CD8-positive, alpha-beta memory T cell (primary cell): ENCODE measurements around the gene ZNF273. TPM values are rescaled to one million over a fixed set of nuclear protein-coding genes. Genes with fewer than 3 reads are reported as not detected.
"Not testable (repeated sequence)": the region's sequence is repeated elsewhere in the genome, so short reads cannot be mapped to it uniquely, and the experiment has no call there.

Source experiments
- CTCF ChIA-PET: fragments of 350-600 bp; sonication (Branson Sonifier 250); formaldehyde crosslinking; loops from one replicate; lab custom pipeline; 2021; ENCODE audit warnings: antibody characterized with exemption; lab: Charles Lee
- POLR2A ChIA-PET: fragments of 350-600 bp; sonication (Branson Sonifier 250); formaldehyde crosslinking; loops from one replicate; lab custom pipeline; 2021; ENCODE audit warnings: antibody characterized with exemption; lab: Charles Lee
- DNase-seq, 5 donors: peaks; one replicate each; pipeline versions ENCODE4 v3.0.0 to v3.0.0-alpha.2; 2020 to 2022; ENCODE audit warnings: mixed read lengths in 1 of 5
- H3K27ac ChIP-seq: one replicate; pipeline ENCODE4 v1.7.0; 2013; ENCODE audit warnings: low read depth, mild to moderate bottlenecking, low read length, moderate library complexity
- H3K27me3 ChIP-seq: 2 replicates; pipeline ENCODE4 v1.7.0; 2013; ENCODE audit warnings: low read length, mild to moderate bottlenecking; ENCODE audit not compliant: insufficient read depth, poor library complexity, severe bottlenecking
- H3K36me3 ChIP-seq: 2 replicates; pipeline ENCODE4 v1.7.0; 2013; ENCODE audit warnings: mild to moderate bottlenecking, low read length, moderate library complexity; ENCODE audit not compliant: insufficient read depth
- H3K4me1 ChIP-seq: 2 replicates; pipeline ENCODE4 v1.7.0; 2013; ENCODE audit warnings: mild to moderate bottlenecking, low read length, moderate library complexity; ENCODE audit not compliant: insufficient read depth
- H3K4me3 ChIP-seq: 2 replicates; pipeline ENCODE4 v1.7.0; 2013; ENCODE audit warnings: mild to moderate bottlenecking, low read length
- H3K9me3 ChIP-seq: 2 replicates; pipeline ENCODE4 v1.7.0; 2013; ENCODE audit warnings: mild to moderate bottlenecking, low read length
- H3K27ac Mint-ChIP-seq, 8 donors: one replicate each; pipeline ENCODE4 v1.8.0; 2020 to 2021; ENCODE audit warnings: mixed read lengths in 8 of 8, mild to moderate bottlenecking in 6 of 8, inconsistent platforms in 3 of 8, moderate library complexity in 3 of 8
- H3K27me3 Mint-ChIP-seq, 2 donors: one replicate each; pipeline ENCODE4 v1.8.0; 2020 to 2021; ENCODE audit warnings: mixed read lengths in 2 of 2, mild to moderate bottlenecking in 1 of 2, moderate library complexity in 1 of 2
- H3K36me3 Mint-ChIP-seq, 3 donors: one replicate each; pipeline ENCODE4 v1.8.0; 2020 to 2021; ENCODE audit warnings: mixed read lengths in 3 of 3, inconsistent platforms in 1 of 3, mild to moderate bottlenecking in 1 of 3
- H3K4me1 Mint-ChIP-seq, 3 donors: one replicate each; pipeline ENCODE4 v1.8.0; 2020 to 2021; ENCODE audit warnings: mixed read lengths in 3 of 3, inconsistent platforms in 1 of 3, mild to moderate bottlenecking in 1 of 3
- H3K4me3 Mint-ChIP-seq, 7 donors: one replicate each; pipeline ENCODE4 v1.8.0; 2020 to 2021; ENCODE audit warnings: mixed read lengths in 7 of 7, mild to moderate bottlenecking in 6 of 7, moderate library complexity in 4 of 7, inconsistent platforms in 2 of 7
- H3K9me3 Mint-ChIP-seq, 5 donors: one replicate each; pipeline ENCODE4 v1.8.0; 2020 to 2022; ENCODE audit warnings: mixed read lengths in 5 of 5, mild to moderate bottlenecking in 3 of 5, moderate library complexity in 2 of 5, inconsistent platforms in 1 of 5
- polyA plus RNA-seq: library from polyadenylated mRNA; unstranded; fragments of 300-500 nt; fragmentation: Illumina TruSeq; gene quantifications from one replicate; pipeline ENCODE4 v1.2.3, GENCODE V29; 2021
- total RNA-seq, 2 experiments: library from RNA; stranded (reverse); gene quantifications; one replicate each; pipeline ENCODE4 v1.2.3, GENCODE V29; 2021

Gene ZNF273
- total and polyA plus RNA-seq, 3 experiments from 2014 or later: 3.1 to 7.1 (median 6.8) TPM

DNA sequence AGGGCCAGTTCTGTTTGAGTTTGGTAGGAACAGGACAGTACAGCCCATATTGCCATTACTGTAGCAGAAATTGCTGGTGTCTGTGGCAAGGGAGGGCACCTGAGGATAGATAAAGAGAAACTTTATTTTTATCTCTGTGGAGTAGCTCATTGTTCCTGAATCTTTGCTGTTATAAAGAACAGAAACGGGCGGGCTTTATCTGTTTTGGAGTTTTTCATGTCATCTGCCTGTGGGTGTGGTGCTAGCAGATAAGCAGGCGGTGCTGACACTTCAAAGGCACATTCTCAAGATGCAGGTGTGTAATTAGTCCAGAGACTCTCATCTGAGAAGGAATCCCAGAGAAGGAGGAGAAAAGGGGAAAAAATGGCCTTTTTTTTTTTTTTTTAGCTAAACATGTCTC, 11.5 kb downstream of the ZNF273 start:
- POLR2A ChIA-PET: interaction anchor here (0.6 kb wide), 1 partner anchor 12 kb away, joined by 3 read pairs; the partner anchor contains the start of gene ZNF273

DNA sequence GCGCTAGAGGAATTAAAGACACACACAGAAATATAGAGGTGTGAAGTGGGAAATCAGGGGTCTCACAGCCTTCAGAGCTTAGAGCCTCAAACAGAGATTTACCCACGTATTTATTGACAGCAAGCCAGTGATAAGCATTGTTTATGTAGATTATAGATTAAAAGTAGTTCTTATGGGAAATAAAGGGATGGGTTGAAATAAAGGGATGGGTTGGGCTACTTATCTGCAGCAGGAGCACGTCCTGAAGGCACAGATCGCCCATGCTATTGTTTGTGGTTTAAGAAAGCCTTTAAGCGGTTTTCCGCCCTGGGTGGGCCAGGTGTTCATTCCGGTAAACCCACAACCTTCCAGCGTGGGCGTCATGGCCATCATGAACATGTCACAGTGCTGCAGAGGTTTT, 12.2 kb downstream of the ZNF273 start:
- CTCF ChIA-PET, H3K27me3 Mint-ChIP-seq, H3K27ac ChIP-seq, H3K9me3 Mint-ChIP-seq, H3K4me3 Mint-ChIP-seq, H3K27me3 ChIP-seq, H3K9me3 ChIP-seq, H3K4me1 ChIP-seq, H3K4me3 ChIP-seq, DNase-seq: not testable (repeated sequence)
- peaks cover 5 to 32% (median 8%) of the 10 kb centered on the region in 3 donors for H3K4me1 Mint-ChIP-seq
- peaks cover 17 to 43% (median 25%) of the 10 kb centered on the region in 3 donors for H3K36me3 Mint-ChIP-seq
- H3K36me3 ChIP-seq: peaks cover 12% of the 10 kb centered on the region
- POLR2A ChIA-PET: interaction anchor here (0.5 to 0.6 kb wide), 2 partner anchors 12 to 319 kb away, joined by 3 read pairs; partner anchors contain the start of gene ZNF273
- H3K27ac Mint-ChIP-seq: peak overlapping the region in 1 of 8 donors; percentile 60

More for the DNA sequence above, 11.5 kb downstream of the ZNF273 start:
- Mint-ChIP-seq H3K27me3 (no peaks in the 10 kb centered on the region), H3K4me3 (no peak overlapping the region), H3K4me1 (peaks cover 13 to 34% (median 15%) of the 10 kb centered on the region in 3 donors), H3K27ac (peak overlapping the region in 1 of 8 donors; percentile 33), H3K9me3 (peaks cover 0 to 4% (median 0%) of the 10 kb centered on the region in 5 donors), H3K36me3 (peaks cover 11 to 37% (median 17%) of the 10 kb centered on the region in 3 donors)
- peaks cover 5% of the 10 kb centered on the region for H3K36me3 ChIP-seq
- CTCF ChIA-PET: no interaction called here
- H3K4me3 ChIP-seq: no peak overlapping the region
- no peaks in the 10 kb centered on the region for H3K27me3 ChIP-seq
- H3K4me1 ChIP-seq: no peaks in the 10 kb centered on the region
- no peak for DNase-seq
- no peaks in the 10 kb centered on the region for H3K9me3 ChIP-seq
- no peak overlapping the region for H3K27ac ChIP-seq

DNA sequence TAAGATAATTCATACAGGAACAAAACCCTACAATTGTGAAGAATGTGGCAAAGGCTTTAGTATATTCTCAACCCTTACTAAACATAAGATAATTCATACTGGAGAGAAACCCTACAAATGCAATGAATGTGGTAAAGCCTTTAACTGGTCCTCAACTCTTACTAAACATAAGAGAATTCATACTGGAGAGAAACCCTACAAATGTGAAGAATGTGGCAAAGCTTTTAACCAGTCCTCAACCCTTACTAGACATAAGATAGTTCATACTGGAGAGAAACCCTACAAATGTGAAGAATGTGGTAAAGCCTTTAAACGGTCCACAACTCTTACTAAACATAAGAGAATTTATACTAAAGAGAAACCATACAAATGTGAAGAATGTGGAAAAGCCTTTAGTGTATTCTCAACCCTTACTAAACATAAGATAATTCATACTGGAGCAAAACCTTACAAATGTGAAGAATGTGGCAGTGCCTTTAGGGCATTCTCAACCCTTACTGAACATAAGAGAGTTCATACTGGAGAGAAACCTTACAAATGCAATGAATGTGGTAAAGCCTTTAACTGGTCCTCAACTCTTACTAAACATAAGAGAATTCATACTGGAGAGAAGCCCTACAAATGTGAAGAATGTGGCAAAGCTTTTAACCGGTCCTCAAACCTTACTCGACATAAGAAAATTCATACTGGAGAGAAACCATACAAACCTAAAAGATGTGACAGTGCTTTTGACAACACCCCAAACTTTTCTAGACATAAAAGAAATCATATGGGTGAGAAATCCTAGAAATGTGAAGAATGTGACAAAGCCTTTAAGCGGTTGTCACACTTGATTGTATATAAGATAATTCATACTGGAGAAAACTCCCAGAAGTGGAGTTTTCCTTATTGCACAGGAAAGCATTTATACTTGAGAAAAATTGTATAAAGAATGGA, 25.4 kb downstream of the ZNF273 start:
- H3K4me3 Mint-ChIP-seq, CTCF ChIA-PET: not testable (repeated sequence)
- peaks cover 19% of the 10 kb centered on the region for H3K9me3 ChIP-seq

DNA sequence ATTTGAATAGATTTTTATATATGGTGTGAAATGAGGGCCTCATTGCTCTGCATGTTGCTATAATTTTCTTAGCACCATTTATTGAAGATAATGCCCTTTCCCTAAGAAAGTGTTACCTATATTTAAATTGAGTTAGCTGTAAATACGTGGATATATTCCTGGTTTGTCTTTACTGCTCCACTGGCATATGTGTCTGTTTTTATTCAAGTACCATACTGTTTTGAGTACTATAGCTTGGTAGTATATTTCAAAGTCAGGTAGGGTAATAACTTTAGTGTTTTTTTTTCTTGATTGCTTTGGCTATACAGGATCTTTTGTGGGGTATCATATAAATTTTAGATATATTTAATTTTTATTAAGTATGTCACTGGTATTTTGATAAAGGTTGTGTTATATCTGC, 31.4 kb downstream of the ZNF273 start:
- Mint-ChIP-seq H3K27ac (no peak overlapping the region), H3K4me1 (no peaks in the 10 kb centered on the region), H3K9me3 (peaks cover 10 to 56% (median 24%) of the 10 kb centered on the region in 5 donors), H3K4me3 (no peak overlapping the region), H3K27me3 (no peaks in the 10 kb centered on the region), H3K36me3 (peaks cover 4 to 26% (median 7%) of the 10 kb centered on the region in 3 donors)
- Histone ChIP-seq H3K27ac (no peak overlapping the region), H3K36me3 (no peaks in the 10 kb centered on the region), H3K27me3 (no peaks in the 10 kb centered on the region), H3K4me1 (no peaks in the 10 kb centered on the region), H3K4me3 (no peak overlapping the region), H3K9me3 (peaks cover 4% of the 10 kb centered on the region)
- POLR2A ChIA-PET: no interaction called here
- DNase-seq: no peak
- CTCF ChIA-PET: no interaction called here

More for the DNA sequence above, 25.4 kb downstream of the ZNF273 start:
- Mint-ChIP-seq H3K9me3 (peaks cover 48 to 73% (median 56%) of the 10 kb centered on the region in 5 donors), H3K36me3 (peaks cover 38 to 65% (median 59%) of the 10 kb centered on the region in 3 donors)
- H3K27ac ChIP-seq, H3K4me1 ChIP-seq, POLR2A ChIA-PET, H3K27ac Mint-ChIP-seq, H3K27me3 Mint-ChIP-seq, H3K27me3 ChIP-seq, DNase-seq, H3K4me1 Mint-ChIP-seq, H3K4me3 ChIP-seq: not testable (repeated sequence)
- peaks cover 24% of the 10 kb centered on the region for H3K36me3 ChIP-seq

DNA sequence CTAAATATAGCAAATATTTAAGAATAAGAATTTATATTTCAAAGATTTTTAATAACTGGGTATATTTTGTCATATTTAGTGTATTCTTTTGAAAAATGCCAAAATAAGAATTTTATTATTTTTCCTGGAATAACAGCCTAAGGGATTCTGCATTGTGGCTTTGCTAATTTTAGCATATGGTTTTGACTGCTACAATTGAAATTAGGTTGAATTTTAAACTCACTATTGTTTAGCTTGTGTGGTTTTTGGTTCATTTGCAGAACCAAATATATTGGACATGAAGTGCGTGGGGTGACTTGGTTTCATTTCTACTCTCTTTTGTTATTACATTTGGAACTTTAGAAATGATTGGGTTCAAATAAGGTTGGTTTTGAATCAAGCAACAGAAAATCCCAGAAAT, 35.5 kb downstream of the ZNF273 start:
- Mint-ChIP-seq H3K27ac (no peak overlapping the region), H3K4me1 (no peaks in the 10 kb centered on the region), H3K9me3 (peaks cover 3 to 38% (median 12%) of the 10 kb centered on the region in 5 donors), H3K36me3 (peaks cover 0 to 17% (median 1%) of the 10 kb centered on the region in 3 donors), H3K4me3 (no peak overlapping the region), H3K27me3 (no peaks in the 10 kb centered on the region)
- Histone ChIP-seq H3K27ac (no peak overlapping the region), H3K9me3 (no peaks in the 10 kb centered on the region), H3K27me3 (no peaks in the 10 kb centered on the region), H3K4me3 (no peak overlapping the region), H3K4me1 (no peaks in the 10 kb centered on the region), H3K36me3 (no peaks in the 10 kb centered on the region)
- ChIA-PET POLR2A (interaction anchor here (0.6 kb wide), 1 partner anchor 393 kb away, joined by 4 read pairs; no protein-coding TSS in a partner anchor), CTCF (no interaction called here)
- DNase-seq: no peak

DNA sequence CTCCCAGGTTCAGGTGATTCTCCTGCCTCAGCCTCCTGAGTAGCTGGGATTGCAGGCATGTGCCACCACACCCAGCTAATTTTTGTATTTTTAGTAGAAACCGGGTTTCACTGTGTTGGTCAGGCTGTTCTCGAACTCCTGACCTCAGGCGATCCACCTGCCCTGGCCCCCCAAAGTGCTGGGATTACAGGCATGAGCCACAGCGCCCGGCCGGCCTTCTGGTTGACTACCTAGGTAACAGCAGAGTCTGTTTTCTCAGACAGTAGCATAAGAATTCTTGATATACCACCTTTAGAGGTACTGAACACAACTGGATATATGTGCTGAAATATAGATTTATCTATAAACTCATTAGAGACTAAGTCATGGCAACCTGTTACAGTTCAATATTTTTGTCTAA, 36.9 kb downstream of the ZNF273 start:
- H3K27me3 Mint-ChIP-seq, H3K36me3 ChIP-seq, H3K9me3 ChIP-seq, CTCF ChIA-PET, H3K4me3 Mint-ChIP-seq, H3K27me3 ChIP-seq, POLR2A ChIA-PET, H3K4me1 Mint-ChIP-seq, DNase-seq, H3K27ac ChIP-seq, H3K4me3 ChIP-seq, H3K4me1 ChIP-seq: not testable (repeated sequence)
- H3K27ac Mint-ChIP-seq: peak overlapping the region in 1 of 8 donors; percentile 43
- H3K36me3 Mint-ChIP-seq: peaks cover 0 to 14% (median 1%) of the 10 kb centered on the region in 3 donors
- peaks cover 3 to 31% (median 7%) of the 10 kb centered on the region in 5 donors for H3K9me3 Mint-ChIP-seq

DNA sequence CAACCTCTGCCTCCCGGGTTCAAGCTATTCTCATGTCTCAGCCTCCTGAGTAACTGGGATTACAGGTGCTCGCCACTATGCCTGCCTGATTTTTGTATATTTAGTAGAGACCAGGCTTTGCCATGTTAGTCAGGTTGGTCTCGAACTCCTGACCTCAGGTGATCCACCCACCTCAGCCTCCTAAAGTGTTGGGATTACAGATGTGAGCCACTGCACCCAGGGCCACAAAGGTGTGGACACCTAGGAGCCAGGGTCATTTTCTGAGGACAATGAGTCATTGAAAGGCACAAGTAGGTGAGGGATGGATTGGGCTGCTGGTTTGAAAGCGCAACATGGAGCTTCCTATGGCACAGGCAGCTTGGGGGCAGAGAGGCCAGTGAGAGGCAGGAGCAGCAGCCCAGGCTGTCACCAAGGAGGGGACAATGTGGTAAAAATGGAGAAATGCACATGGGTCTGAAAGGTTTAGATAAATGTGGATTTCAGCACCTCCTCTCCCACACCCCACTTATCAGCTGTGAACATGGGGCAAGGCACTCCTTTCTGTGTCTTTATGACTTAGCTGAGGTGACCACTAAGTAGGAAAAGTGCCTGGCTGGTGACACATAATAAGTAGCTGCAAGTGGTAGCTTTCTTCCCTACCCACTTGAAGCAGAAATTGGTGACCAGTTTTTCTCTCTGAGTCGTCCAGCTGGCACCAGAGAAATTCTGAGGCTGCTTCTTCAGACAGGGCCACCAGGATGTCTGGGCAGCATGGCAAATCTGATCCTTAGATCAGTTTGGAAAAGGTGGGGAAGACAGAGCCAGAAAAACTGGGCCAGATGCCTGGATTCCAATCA, 41.8 kb downstream of the ZNF273 start:
- H3K36me3 ChIP-seq, H3K4me1 Mint-ChIP-seq, H3K4me3 Mint-ChIP-seq, H3K36me3 Mint-ChIP-seq, H3K4me1 ChIP-seq, POLR2A ChIA-PET, DNase-seq, H3K9me3 ChIP-seq, H3K9me3 Mint-ChIP-seq, H3K4me3 ChIP-seq, CTCF ChIA-PET: not testable (repeated sequence)
- H3K27me3 ChIP-seq: peaks cover 15% of the 10 kb centered on the region
- Mint-ChIP-seq H3K27ac (peak overlapping the region in 1 of 8 donors; percentile 72), H3K27me3 (peaks cover 36 to 43% of the 10 kb centered on the region in 2 donors)
- H3K27ac ChIP-seq: peak overlapping the region; percentile 54
